ENCODE data around the gene IBA57. TPM values are rescaled to one million over a fixed set of nuclear protein-coding genes. Genes with fewer than 3 reads are reported as not detected.

The IBA57 gene
- polyA plus RNA-seq, 1 donor, result 9.2 TPM

- Histone ChIP-seq H3K36me3 (ENCODE audit: control insufficient read depth, insufficient read depth, low read length) (no peaks in the 10 kb centered on the region), H3K27ac (ENCODE audit: low read length) (no peak overlapping the region), H3K4me1 (ENCODE audit: control insufficient read depth, insufficient read depth, low read length) (no peaks in the 10 kb centered on the region), H3K4me3 (ENCODE audit: low read length) (no peak overlapping the region), H3K27me3 (ENCODE audit: control insufficient read depth, insufficient read depth, low read length) (no peaks in the 10 kb centered on the region), H3K9me3 (ENCODE audit: control insufficient read depth, low read depth, low read length) (peaks cover 8% of the 10 kb centered on the region)
- 100% methylated on average over 2 of the region's 8 CpGs for WGBS (ENCODE audit: insufficient coverage, low lambda C conversion rate)
- no peak for DNase-seq
Measured at GRCh38 chr1:228194921-228195812, 29.6 kb downstream of the IBA57 start.

GRCh38 chr1:228197555-228198147, 32.0 kb downstream of the IBA57 start:
- Histone ChIP-seq H3K36me3 (ENCODE audit: control insufficient read depth, insufficient read depth, low read length) (no peaks in the 10 kb centered on the region), H3K9me3 (ENCODE audit: control insufficient read depth, low read depth, low read length) (peaks cover 8% of the 10 kb centered on the region), H3K27me3 (ENCODE audit: control insufficient read depth, insufficient read depth, low read length) (no peaks in the 10 kb centered on the region), H3K4me1 (ENCODE audit: control insufficient read depth, insufficient read depth, low read length) (no peaks in the 10 kb centered on the region), H3K27ac (ENCODE audit: low read length) (no peak overlapping the region), H3K4me3 (ENCODE audit: low read length) (no peak overlapping the region)
- WGBS (ENCODE audit: insufficient coverage, low lambda C conversion rate), result no CpG with 5 or more reads among the region's 4 CpGs
- DNase-seq, result no peak

GRCh38 chr1:228198977-228199590, 33.5 kb downstream of the IBA57 start:
- Histone ChIP-seq H3K4me1 (ENCODE audit: control insufficient read depth, insufficient read depth, low read length) (no peaks in the 10 kb centered on the region), H3K4me3 (ENCODE audit: low read length) (no peak overlapping the region), H3K9me3 (ENCODE audit: control insufficient read depth, low read depth, low read length) (peaks cover 8% of the 10 kb centered on the region), H3K36me3 (ENCODE audit: control insufficient read depth, insufficient read depth, low read length) (no peaks in the 10 kb centered on the region), H3K27ac (ENCODE audit: low read length) (no peak overlapping the region), H3K27me3 (ENCODE audit: control insufficient read depth, insufficient read depth, low read length) (peaks cover 3% of the 10 kb centered on the region)
- no peak for DNase-seq
- 100% methylated on average over 1 of the region's 2 CpGs for WGBS (ENCODE audit: insufficient coverage, low lambda C conversion rate)

GRCh38 chr1:228204958-228205357, 39.4 kb downstream of the IBA57 start:
- Histone ChIP-seq H3K27ac (ENCODE audit: low read length) (no peak overlapping the region), H3K4me3 (ENCODE audit: low read length) (no peak overlapping the region), H3K36me3 (ENCODE audit: control insufficient read depth, insufficient read depth, low read length) (no peaks in the 10 kb centered on the region), H3K4me1 (ENCODE audit: control insufficient read depth, insufficient read depth, low read length) (peaks cover 4% of the 10 kb centered on the region), H3K9me3 (ENCODE audit: control insufficient read depth, low read depth, low read length) (no peaks in the 10 kb centered on the region), H3K27me3 (ENCODE audit: control insufficient read depth, insufficient read depth, low read length) (peaks cover 17% of the 10 kb centered on the region)
- no CpG with 5 or more reads among the region's 8 CpGs for WGBS (ENCODE audit: insufficient coverage, low lambda C conversion rate)
- no peak for DNase-seq

GRCh38 chr1:228205526-228206436, 40.2 kb downstream of the IBA57 start:
- no peaks in the 10 kb centered on the region for H3K36me3 ChIP-seq (ENCODE audit: control insufficient read depth, insufficient read depth, low read length)
- DNase-seq, result no peak
- H3K27me3 ChIP-seq (ENCODE audit: control insufficient read depth, insufficient read depth, low read length), result peaks cover 17% of the 10 kb centered on the region
- 10% methylated on average over 2 of the region's 15 CpGs for WGBS (ENCODE audit: insufficient coverage, low lambda C conversion rate)
- H3K9me3 ChIP-seq (ENCODE audit: control insufficient read depth, low read depth, low read length), result no peaks in the 10 kb centered on the region
- no peak overlapping the region for H3K27ac ChIP-seq (ENCODE audit: low read length)
- H3K4me1 ChIP-seq (ENCODE audit: control insufficient read depth, insufficient read depth, low read length), result peaks cover 4% of the 10 kb centered on the region
- H3K4me3 ChIP-seq (ENCODE audit: low read length), result no peak overlapping the region

- WGBS (ENCODE audit: insufficient coverage, low lambda C conversion rate), result no CpG with 5 or more reads among the region's 16 CpGs
Measured at GRCh38 chr1:228206582-228207351, 41.2 kb downstream of the IBA57 start.

GRCh38 chr1:228207381-228207810, 41.8 kb downstream of the IBA57 start:
- peaks cover 4% of the 10 kb centered on the region for H3K4me1 ChIP-seq (ENCODE audit: control insufficient read depth, insufficient read depth, low read length)
- H3K27me3 ChIP-seq (ENCODE audit: control insufficient read depth, insufficient read depth, low read length), result peaks cover 18% of the 10 kb centered on the region
- WGBS (ENCODE audit: insufficient coverage, low lambda C conversion rate), result no CpG with 5 or more reads among the region's 8 CpGs
- H3K4me3 ChIP-seq (ENCODE audit: low read length), result no peak overlapping the region
- no peak overlapping the region for H3K27ac ChIP-seq (ENCODE audit: low read length)
- peaks cover 5% of the 10 kb centered on the region for H3K9me3 ChIP-seq (ENCODE audit: control insufficient read depth, low read depth, low read length)
- no peak for DNase-seq
- no peaks in the 10 kb centered on the region for H3K36me3 ChIP-seq (ENCODE audit: control insufficient read depth, insufficient read depth, low read length)

More at GRCh38 chr1:228206582-228207351, 41.2 kb downstream of the IBA57 start:
- H3K9me3 ChIP-seq (ENCODE audit: control insufficient read depth, low read depth, low read length), result peaks cover 2% of the 10 kb centered on the region
- no peak for DNase-seq
- no peaks in the 10 kb centered on the region for H3K36me3 ChIP-seq (ENCODE audit: control insufficient read depth, insufficient read depth, low read length)
- H3K4me1 ChIP-seq (ENCODE audit: control insufficient read depth, insufficient read depth, low read length), result peaks cover 4% of the 10 kb centered on the region
- H3K4me3 ChIP-seq (ENCODE audit: low read length), result no peak overlapping the region
- no peak overlapping the region for H3K27ac ChIP-seq (ENCODE audit: low read length)
- peaks cover 17% of the 10 kb centered on the region for H3K27me3 ChIP-seq (ENCODE audit: control insufficient read depth, insufficient read depth, low read length)

- H3K9me3 ChIP-seq (ENCODE audit: control insufficient read depth, low read depth, low read length), result peaks cover 8% of the 10 kb centered on the region
- H3K27ac ChIP-seq (ENCODE audit: low read length), result no peak within 1 kb of the TSS
- no peak within 1 kb of the TSS for H3K4me3 ChIP-seq (ENCODE audit: low read length)
- no peaks in the 10 kb centered on the region for H3K36me3 ChIP-seq (ENCODE audit: control insufficient read depth, insufficient read depth, low read length)
- DNase-seq, result no peak
- no CpG with 5 or more reads among the region's 30 CpGs for WGBS (ENCODE audit: insufficient coverage, low lambda C conversion rate)
- peaks cover 21% of the 10 kb centered on the region for H3K27me3 ChIP-seq (ENCODE audit: control insufficient read depth, insufficient read depth, low read length)
- H3K4me1 ChIP-seq (ENCODE audit: control insufficient read depth, insufficient read depth, low read length), result peaks cover 7% of the 10 kb centered on the region
Measured at GRCh38 chr1:228207851-228208821, 42.5 kb downstream of the IBA57 start, which contains the start of gene OBSCN. OBSCN (plus strand) TSS chr1:228208044; CDS start chr1:228211784, 3,740 bp downstream.
